GM12865 (cell line): ENCODE measurements around the gene ANKRD40.

Experiments
- DNase-seq: peaks from one replicate; pipeline ENCODE4 v3.0.0; 2010; ENCODE audit warnings: low read depth
- H3K4me3 ChIP-seq: 2 replicates; pipeline ENCODE4 v1.5.1; 2011; ENCODE audit warnings: mild to moderate bottlenecking, low read depth, low read length, control low read depth
- CTCF ChIP-seq: IDR thresholded peaks from 2 replicates; pipeline ENCODE4 v1.5.1; 2011; ENCODE audit warnings: low read length, control low read depth, low read depth, inconsistent platforms; ENCODE audit not compliant: insufficient read depth; ENCODE audit errors: missing control alignments

Gene ANKRD40

GRCh38 chr17:50689956-50690886 is 17.5 kb downstream of the ANKRD40 start:
- DNase-seq, result no peak
- no peak overlapping the region for H3K4me3 ChIP-seq
- no peak for TF ChIP-seq CTCF

GRCh38 chr17:50689251-50689650 is 18.5 kb downstream of the ANKRD40 start:
- H3K4me3 ChIP-seq, result no peak overlapping the region
- no peak for TF ChIP-seq CTCF
- no peak for DNase-seq

- no peak overlapping the region for H3K4me3 ChIP-seq
Observed at GRCh38 chr17:50688245-50688644, 19.5 kb downstream of the ANKRD40 start.

GRCh38 chr17:50687200-50688066 is 20.3 kb downstream of the ANKRD40 start:
- no peak overlapping the region for H3K4me3 ChIP-seq
- DNase-seq, result no peak
- TF ChIP-seq CTCF, result no peak

More at GRCh38 chr17:50688245-50688644, 19.5 kb downstream of the ANKRD40 start:
- DNase-seq, result peak; percentile 19
- no peak for TF ChIP-seq CTCF

- no peak for TF ChIP-seq CTCF
- H3K4me3 ChIP-seq, result no peak overlapping the region
- no peak for DNase-seq
Observed at GRCh38 chr17:50686494-50687199, 21.1 kb downstream of the ANKRD40 start.

GRCh38 chr17:50685691-50686493 is 21.8 kb downstream of the ANKRD40 start:
- DNase-seq, result no peak
- no peak overlapping the region for H3K4me3 ChIP-seq
- no peak for TF ChIP-seq CTCF
